ENCODE measurements around the gene CLCN3. TPM values are rescaled to one million over a fixed set of nuclear protein-coding genes. Genes with fewer than 3 reads are reported as not detected.

The CLCN3 gene
- total RNA-seq, 1 experiment from 2014 or later: 38.3 TPM

DNA sequence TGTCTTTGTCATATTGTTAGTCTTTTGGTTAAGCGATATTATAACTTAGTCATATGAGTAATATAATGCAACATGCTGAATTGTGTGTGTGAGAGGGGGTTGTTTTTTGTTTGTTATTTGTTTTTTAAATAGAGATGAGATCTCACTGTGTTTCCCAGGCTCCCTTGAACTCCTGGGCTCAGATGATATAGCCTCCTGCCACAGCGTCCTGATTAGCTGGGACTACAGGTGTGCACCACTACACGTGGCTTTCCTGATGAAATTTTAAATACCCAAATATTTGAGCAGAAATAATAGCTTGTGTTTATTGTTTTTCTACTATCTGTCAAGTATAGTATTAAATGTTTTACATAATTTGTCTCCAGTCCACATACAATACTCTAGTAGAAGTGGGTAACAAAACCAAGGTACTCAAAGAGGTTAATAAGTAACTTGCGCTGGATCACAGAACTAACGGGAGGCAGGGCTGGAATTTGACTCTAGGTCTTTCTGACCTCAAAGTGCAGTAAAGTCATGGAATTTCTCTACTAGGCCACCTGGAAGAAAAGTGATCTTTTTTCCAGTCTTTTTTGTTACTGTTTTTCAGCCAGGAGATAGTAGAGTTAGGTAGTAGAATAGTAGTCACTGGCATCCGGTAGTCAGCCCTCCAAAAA lies 47.8 kb downstream of the CLCN3 start:
- BruUV-seq (replicated peaks): no TSS peak
- ATAC-seq: no peak
- CTCF ChIA-PET: no interaction called here

GRCh38 chr4:169675825-169676224 lies 55.4 kb downstream of the CLCN3 start:
- H3K4me1 ChIP-seq (ENCODE audit: control insufficient read depth, insufficient read depth, low read length): no peaks in the 10 kb centered on the region
- intact Hi-C loops (cut with micrococcal nuclease; ENCODE audit: unreplicated experiment): no loop called here
- no peaks in the 10 kb centered on the region for H3K27me3 ChIP-seq (ENCODE audit: control insufficient read depth, insufficient read depth, low read length)
- ChIA-PET CTCF (no interaction called here), POLR2A (no interaction called here)
- in situ Hi-C loops (cut with HindIII; ENCODE audit: low pct_unique_long_range_greater_than_20kb, low sequenced_read_pairs): no loop called here
- DNase-seq (ENCODE audit: low read depth, low spot score) (no peak), ATAC-seq (no peak)
- TF ChIP-seq SIN3A (IDR thresholded peaks at IDR 0.05; ENCODE audit: borderline replicate concordance, insufficient read depth, low read depth, low read length) (no peak), TCF7L2 (IDR thresholded peaks at IDR 0.05; ENCODE audit: low read depth, low read length) (no peak), POLR2AphosphoS5 (IDR thresholded peaks at IDR 0.05; ENCODE audit: low read depth, low read length) (no peak), REST (IDR thresholded peaks at IDR 0.05; ENCODE audit: insufficient read depth in 1 of 2, low read depth in 2 of 2, low read length in 1 of 2) (no peak)
- TF ChIP-seq, protein P1, sequence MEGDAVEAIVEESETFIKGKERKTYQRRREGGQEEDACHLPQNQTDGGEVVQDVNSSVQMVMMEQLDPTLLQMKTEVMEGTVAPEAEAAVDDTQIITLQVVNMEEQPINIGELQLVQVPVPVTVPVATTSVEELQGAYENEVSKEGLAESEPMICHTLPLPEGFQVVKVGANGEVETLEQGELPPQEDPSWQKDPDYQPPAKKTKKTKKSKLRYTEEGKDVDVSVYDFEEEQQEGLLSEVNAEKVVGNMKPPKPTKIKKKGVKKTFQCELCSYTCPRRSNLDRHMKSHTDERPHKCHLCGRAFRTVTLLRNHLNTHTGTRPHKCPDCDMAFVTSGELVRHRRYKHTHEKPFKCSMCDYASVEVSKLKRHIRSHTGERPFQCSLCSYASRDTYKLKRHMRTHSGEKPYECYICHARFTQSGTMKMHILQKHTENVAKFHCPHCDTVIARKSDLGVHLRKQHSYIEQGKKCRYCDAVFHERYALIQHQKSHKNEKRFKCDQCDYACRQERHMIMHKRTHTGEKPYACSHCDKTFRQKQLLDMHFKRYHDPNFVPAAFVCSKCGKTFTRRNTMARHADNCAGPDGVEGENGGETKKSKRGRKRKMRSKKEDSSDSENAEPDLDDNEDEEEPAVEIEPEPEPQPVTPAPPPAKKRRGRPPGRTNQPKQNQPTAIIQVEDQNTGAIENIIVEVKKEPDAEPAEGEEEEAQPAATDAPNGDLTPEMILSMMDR (IDR thresholded peaks at IDR 0.05): no peak
- H3K27ac ChIP-seq (ENCODE audit: low read length): no peak overlapping the region
- no peak overlapping the region for H3K4me3 ChIP-seq (ENCODE audit: low read depth in 2 of 2, low read length in 2 of 2)
- H3K9me3 ChIP-seq (ENCODE audit: control insufficient read depth, insufficient read depth, low read depth, low read length): no peaks in the 10 kb centered on the region
- H3K36me3 ChIP-seq (ENCODE audit: control insufficient read depth, insufficient read depth, low read length): no peaks in the 10 kb centered on the region
- BruUV-seq (replicated peaks): no TSS peak

More for the DNA sequence above, 47.8 kb downstream of the CLCN3 start:
- TF ChIP-seq POLR2AphosphoS5 (IDR thresholded peaks at IDR 0.05; ENCODE audit: low read depth, low read length) (no peak), SIN3A (IDR thresholded peaks at IDR 0.05; ENCODE audit: borderline replicate concordance, insufficient read depth, low read depth, low read length) (no peak), REST (IDR thresholded peaks at IDR 0.05; ENCODE audit: insufficient read depth in 1 of 2, low read depth in 2 of 2, low read length in 1 of 2) (no peak), TCF7L2 (IDR thresholded peaks at IDR 0.05; ENCODE audit: low read depth, low read length) (no peak)
- TF ChIP-seq, protein P1 (IDR thresholded peaks at IDR 0.05): no peak
- Histone ChIP-seq H3K27me3 (ENCODE audit: control insufficient read depth, insufficient read depth, low read length) (no peaks in the 10 kb centered on the region), H3K36me3 (ENCODE audit: control insufficient read depth, insufficient read depth, low read length) (no peaks in the 10 kb centered on the region), H3K4me3 (ENCODE audit: low read depth in 2 of 2, low read length in 2 of 2) (no peak overlapping the region), H3K4me1 (ENCODE audit: control insufficient read depth, insufficient read depth, low read length) (peaks cover 7% of the 10 kb centered on the region), H3K9me3 (ENCODE audit: control insufficient read depth, insufficient read depth, low read depth, low read length) (peaks cover 4% of the 10 kb centered on the region; the same call in 1 of the 2 replicates), H3K27ac (ENCODE audit: low read length) (no peak overlapping the region)
- DNase-seq (ENCODE audit: low read depth, low spot score): no peak
- POLR2A ChIA-PET: no interaction called here
- intact Hi-C loops (cut with micrococcal nuclease; ENCODE audit: unreplicated experiment) (no loop called here), in situ Hi-C loops (cut with HindIII; ENCODE audit: low pct_unique_long_range_greater_than_20kb, low sequenced_read_pairs) (no loop called here)

All from Panc1 (cell line).